GM19452 (cell line): Measurements from ENCODE around the gene RFPL3.

Experiments used
- ATAC-seq: cut with Tn5 transposase; IDR thresholded peaks from one replicate; pipeline ENCODE4 v1.9.1; 2021; ENCODE audit not compliant: unreplicated experiment

The RFPL3 gene

DNA sequence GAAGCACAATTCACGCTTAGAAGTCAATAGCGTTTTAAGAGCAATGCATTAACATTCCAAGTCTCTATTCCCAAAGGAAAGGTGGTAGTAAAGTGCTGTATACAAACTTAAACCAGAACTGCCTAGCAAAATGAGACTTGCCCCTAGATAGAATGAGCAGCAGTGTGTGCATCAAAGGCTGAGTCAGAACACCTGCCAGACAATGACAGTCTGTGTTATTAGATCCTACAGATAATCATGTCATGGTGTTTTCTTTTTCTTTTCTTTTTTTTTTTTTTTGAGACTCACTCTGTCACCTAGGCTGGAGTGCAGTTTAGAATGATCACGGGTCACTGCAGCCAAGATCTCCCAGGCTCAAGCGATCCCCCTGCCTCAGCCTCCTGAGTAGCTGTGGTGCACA, 52.8 kb downstream of the RFPL3 start:
- no peak for ATAC-seq
